Measurements from ENCODE around the gene EMX1. TPM values are rescaled to one million over a fixed set of nuclear protein-coding genes. Genes with fewer than 3 reads are reported as not detected.

Gene EMX1
- polyA plus RNA-seq, 1 donor from 2014 or later = 0.33 TPM

DNA sequence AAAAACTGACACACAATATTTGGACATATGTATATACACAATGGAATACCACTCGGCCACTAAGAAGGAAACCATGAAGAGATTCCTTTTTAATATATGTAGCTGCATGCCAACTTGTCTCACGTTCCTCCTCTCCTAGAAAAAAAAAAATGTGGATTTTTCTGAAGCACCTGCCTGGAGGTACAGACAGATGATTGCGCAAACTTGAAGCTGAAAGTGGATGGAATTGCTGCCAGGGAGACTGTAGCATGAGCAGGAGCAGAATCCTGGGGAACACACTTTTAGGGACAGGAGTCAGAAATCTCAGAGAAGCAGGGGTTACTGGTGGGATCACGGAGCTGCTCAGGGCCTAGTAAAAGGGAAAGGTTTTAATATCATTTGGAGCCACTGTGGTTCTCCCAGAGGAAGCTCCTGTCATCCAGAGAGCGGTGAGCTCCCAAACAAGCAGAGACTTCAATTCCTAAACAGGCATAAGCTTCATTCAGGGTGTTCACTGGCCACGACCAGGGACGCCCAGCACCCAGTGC, 30.8 kb upstream of the EMX1 start:
- no peaks in the 10 kb centered on the region for H3F3A ChIP-seq (ENCODE audit: insufficient read depth, low read length, poor library complexity, severe bottlenecking)
- no peaks in the 10 kb centered on the region for H3K9me2 ChIP-seq (ENCODE audit: insufficient read depth, low read length)
- H4K20me1 ChIP-seq (ENCODE audit: insufficient read depth) = no peaks in the 10 kb centered on the region
- H3K4me2 ChIP-seq (ENCODE audit: low read length) = peak overlapping the region; percentile 25
- H3K79me2 ChIP-seq (replicated peaks; ENCODE audit: insufficient read depth, low read length) = no peaks in the 10 kb centered on the region
- H3K36me3 ChIP-seq (ENCODE audit: insufficient read depth, low read length) = no peaks in the 10 kb centered on the region
- TF ChIP-seq, protein P1, sequence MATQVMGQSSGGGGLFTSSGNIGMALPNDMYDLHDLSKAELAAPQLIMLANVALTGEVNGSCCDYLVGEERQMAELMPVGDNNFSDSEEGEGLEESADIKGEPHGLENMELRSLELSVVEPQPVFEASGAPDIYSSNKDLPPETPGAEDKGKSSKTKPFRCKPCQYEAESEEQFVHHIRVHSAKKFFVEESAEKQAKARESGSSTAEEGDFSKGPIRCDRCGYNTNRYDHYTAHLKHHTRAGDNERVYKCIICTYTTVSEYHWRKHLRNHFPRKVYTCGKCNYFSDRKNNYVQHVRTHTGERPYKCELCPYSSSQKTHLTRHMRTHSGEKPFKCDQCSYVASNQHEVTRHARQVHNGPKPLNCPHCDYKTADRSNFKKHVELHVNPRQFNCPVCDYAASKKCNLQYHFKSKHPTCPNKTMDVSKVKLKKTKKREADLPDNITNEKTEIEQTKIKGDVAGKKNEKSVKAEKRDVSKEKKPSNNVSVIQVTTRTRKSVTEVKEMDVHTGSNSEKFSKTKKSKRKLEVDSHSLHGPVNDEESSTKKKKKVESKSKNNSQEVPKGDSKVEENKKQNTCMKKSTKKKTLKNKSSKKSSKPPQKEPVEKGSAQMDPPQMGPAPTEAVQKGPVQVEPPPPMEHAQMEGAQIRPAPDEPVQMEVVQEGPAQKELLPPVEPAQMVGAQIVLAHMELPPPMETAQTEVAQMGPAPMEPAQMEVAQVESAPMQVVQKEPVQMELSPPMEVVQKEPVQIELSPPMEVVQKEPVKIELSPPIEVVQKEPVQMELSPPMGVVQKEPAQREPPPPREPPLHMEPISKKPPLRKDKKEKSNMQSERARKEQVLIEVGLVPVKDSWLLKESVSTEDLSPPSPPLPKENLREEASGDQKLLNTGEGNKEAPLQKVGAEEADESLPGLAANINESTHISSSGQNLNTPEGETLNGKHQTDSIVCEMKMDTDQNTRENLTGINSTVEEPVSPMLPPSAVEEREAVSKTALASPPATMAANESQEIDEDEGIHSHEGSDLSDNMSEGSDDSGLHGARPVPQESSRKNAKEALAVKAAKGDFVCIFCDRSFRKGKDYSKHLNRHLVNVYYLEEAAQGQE (IDR thresholded peaks at IDR 0.05; ENCODE audit: borderline replicate concordance) = no peak
- TF ChIP-seq RAD21 (conservative IDR thresholded peaks at IDR 0.05) (no peak), EP300 (conservative IDR thresholded peaks at IDR 0.05; ENCODE audit: poor library complexity, severe bottlenecking) (no peak), EZH2 (IDR thresholded peaks at IDR 0.05; ENCODE audit: borderline replicate concordance, insufficient read depth, low read length, poor library complexity, severe bottlenecking) (no peak), MXI1 (conservative IDR thresholded peaks at IDR 0.05; ENCODE audit: poor library complexity, severe bottlenecking) (no peak), POLR2AphosphoS5 (IDR thresholded peaks at IDR 0.05) (no peak), SMC3 (conservative IDR thresholded peaks at IDR 0.05; ENCODE audit: poor library complexity) (no peak), TAF1 (IDR thresholded peaks at IDR 0.05; ENCODE audit: low read depth) (no peak)
- TF ChIP-seq, protein P2, sequence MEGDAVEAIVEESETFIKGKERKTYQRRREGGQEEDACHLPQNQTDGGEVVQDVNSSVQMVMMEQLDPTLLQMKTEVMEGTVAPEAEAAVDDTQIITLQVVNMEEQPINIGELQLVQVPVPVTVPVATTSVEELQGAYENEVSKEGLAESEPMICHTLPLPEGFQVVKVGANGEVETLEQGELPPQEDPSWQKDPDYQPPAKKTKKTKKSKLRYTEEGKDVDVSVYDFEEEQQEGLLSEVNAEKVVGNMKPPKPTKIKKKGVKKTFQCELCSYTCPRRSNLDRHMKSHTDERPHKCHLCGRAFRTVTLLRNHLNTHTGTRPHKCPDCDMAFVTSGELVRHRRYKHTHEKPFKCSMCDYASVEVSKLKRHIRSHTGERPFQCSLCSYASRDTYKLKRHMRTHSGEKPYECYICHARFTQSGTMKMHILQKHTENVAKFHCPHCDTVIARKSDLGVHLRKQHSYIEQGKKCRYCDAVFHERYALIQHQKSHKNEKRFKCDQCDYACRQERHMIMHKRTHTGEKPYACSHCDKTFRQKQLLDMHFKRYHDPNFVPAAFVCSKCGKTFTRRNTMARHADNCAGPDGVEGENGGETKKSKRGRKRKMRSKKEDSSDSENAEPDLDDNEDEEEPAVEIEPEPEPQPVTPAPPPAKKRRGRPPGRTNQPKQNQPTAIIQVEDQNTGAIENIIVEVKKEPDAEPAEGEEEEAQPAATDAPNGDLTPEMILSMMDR (IDR thresholded peaks at IDR 0.05; ENCODE audit: poor library complexity, severe bottlenecking) = no peak
- H3K9me3 ChIP-seq (ENCODE audit: low read length) = no peaks in the 10 kb centered on the region
- H3K9ac ChIP-seq (ENCODE audit: low read length) = peak overlapping the region; percentile 23
- H3K27ac ChIP-seq (ENCODE audit: low read length) = no peak overlapping the region
- H3K4me3 ChIP-seq (ENCODE audit: low read length) = peak overlapping the region; percentile 66
- H3K27me3 ChIP-seq (ENCODE audit: insufficient read depth, low read depth, low read length) = peaks cover 55% of the 10 kb centered on the region
- no peak overlapping the region for H2AFZ ChIP-seq (ENCODE audit: low read depth, low read length)

DNA sequence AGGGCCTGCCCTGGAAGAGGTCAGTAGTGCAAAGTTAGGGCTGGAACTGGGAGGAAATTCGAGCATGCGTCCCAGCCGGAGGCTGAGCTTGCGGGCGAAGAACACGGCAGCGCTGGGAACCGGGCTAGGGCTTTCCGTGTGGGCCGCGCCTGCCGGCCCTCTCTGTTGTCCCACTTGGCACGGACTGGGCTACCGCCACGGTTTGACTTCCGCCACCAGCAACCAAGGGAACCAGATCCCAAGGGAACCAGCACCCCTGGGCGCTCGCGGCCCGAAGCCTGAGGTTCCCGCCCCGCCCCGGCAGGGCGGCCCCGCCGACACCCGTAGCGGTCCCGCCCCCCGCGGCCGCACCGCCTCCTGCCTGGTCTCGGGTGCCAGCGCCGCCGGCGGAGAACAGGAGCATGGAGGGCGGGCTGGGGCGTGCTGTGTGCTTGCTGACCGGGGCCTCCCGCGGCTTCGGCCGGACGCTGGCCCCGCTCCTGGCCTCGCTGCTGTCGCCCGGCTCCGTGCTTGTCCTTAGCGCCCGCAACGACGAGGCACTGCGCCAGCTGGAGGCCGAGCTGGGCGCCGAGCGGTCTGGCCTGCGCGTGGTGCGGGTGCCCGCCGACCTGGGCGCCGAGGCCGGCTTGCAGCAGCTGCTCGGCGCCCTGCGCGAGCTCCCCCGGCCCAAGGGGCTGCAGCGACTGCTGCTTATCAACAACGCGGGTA, 30.1 kb upstream of the EMX1 start, which contains the start of gene SPR:
Gene SPR (plus strand): TSS at position 377 of the 708 bp plus-strand sequence. CDS start 25 bp downstream, at position 402.
- H3K4me2 ChIP-seq (ENCODE audit: low read length) = peak within 1 kb of the TSS; percentile 80
- H4K20me1 ChIP-seq (ENCODE audit: insufficient read depth) = no peaks in the 10 kb centered on the region
- H3F3A ChIP-seq (ENCODE audit: insufficient read depth, low read length, poor library complexity, severe bottlenecking) = no peaks in the 10 kb centered on the region
- peak within 1 kb of the TSS; percentile 66 for H3K4me3 ChIP-seq (ENCODE audit: low read length)
- peaks cover 49% of the 10 kb centered on the region for H3K27me3 ChIP-seq (ENCODE audit: insufficient read depth, low read depth, low read length)
- H3K9me3 ChIP-seq (ENCODE audit: low read length) = no peaks in the 10 kb centered on the region
- no peak within 1 kb of the TSS for H3K27ac ChIP-seq (ENCODE audit: low read length)
- no peaks in the 10 kb centered on the region for H3K36me3 ChIP-seq (ENCODE audit: insufficient read depth, low read length)
- no peaks in the 10 kb centered on the region for H3K79me2 ChIP-seq (replicated peaks; ENCODE audit: insufficient read depth, low read length)
- peak; percentile 42 for TF ChIP-seq MXI1 (conservative IDR thresholded peaks at IDR 0.05; ENCODE audit: poor library complexity, severe bottlenecking)
- TF ChIP-seq, protein P2 (IDR thresholded peaks at IDR 0.05; ENCODE audit: poor library complexity, severe bottlenecking) = no peak
- peak within 1 kb of the TSS; percentile 27 for H2AFZ ChIP-seq (ENCODE audit: low read depth, low read length)
- peak within 1 kb of the TSS; percentile 23 for H3K9ac ChIP-seq (ENCODE audit: low read length)
- no peaks in the 10 kb centered on the region for H3K9me2 ChIP-seq (ENCODE audit: insufficient read depth, low read length)

Data from neural cell (in vitro differentiated cells).